HG03442 (cell line): ENCODE measurements around the gene DQX1.
"Not testable (repeated sequence)": the region's sequence is repeated elsewhere in the genome, so short reads cannot be mapped to it uniquely, and the experiment has no call there.

Experiments used
- ATAC-seq: cut with Tn5 transposase; IDR thresholded peaks from one replicate; pipeline ENCODE4 v1.9.1; 2021; ENCODE audit warnings: mild to moderate bottlenecking, moderate library complexity; ENCODE audit not compliant: unreplicated experiment

The DQX1 gene

DNA sequence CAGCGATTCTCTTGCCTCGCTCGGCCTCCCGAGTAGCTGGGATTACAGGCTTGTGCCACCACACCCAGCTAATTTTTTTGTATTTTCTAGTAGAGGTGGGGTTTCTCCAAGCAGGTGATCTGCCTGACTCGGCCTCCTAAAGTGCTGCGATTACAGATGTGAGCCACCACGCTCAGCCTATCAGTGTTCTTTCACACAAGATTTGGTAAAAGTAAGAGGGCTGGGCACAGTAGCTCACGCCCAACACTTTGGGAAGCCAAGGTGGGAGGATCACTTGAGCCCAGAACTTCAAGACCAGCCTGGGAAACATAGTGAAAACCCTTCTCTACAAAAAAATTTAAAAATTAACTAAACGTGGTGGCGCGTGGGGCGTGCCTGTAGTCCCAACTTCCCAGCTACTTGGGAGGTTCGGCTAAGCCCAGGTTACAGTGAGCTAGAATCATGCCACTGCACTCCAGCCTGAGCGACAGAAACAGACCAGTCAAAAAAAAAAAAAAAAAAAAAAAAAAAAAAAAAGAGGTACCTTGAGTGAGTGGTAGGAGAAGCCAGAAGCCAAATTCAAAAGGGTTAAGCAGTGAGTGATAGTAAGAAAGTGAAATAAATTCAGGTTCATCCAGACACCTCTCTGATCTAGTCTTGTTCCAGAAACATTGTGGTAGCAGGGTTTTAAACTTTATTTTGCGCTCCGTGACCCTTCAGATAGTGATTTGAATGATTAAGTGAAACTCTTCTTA is 54.5 kb downstream of the DQX1 start:
- no peak for ATAC-seq

DNA sequence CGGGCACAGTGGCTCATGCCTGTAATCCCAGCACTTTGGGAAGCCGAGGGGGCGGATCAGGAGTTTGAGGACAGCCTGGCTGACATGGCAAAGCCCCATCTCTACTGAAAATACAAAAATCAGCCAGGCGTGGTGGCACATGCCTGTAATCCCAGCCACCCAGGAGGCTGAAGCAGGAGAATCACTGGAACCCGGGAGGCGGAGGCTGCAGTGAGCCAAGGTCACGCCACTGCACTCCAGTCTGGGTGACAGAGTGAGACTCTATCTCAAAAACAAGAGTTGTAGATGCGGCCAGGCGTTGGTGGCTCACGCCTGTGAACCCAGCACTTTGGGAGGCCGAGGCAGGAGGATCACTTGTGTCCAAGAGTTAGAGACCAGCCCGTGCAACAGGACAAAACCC is 55.3 kb downstream of the DQX1 start:
- ATAC-seq = not testable (repeated sequence)
